NK-92 treated with Interleukin-12 subunit alpha and Interleukin-12 subunit beta, amount 100 ng/mL, for 24 hours (cell line): Measurements from ENCODE around the gene NEURL1.

Source experiments
- DNase-seq: peaks from one replicate; lab custom pipeline; 2025; lab: John Stamatoyannopoulos, UW

The NEURL1 gene

DNA sequence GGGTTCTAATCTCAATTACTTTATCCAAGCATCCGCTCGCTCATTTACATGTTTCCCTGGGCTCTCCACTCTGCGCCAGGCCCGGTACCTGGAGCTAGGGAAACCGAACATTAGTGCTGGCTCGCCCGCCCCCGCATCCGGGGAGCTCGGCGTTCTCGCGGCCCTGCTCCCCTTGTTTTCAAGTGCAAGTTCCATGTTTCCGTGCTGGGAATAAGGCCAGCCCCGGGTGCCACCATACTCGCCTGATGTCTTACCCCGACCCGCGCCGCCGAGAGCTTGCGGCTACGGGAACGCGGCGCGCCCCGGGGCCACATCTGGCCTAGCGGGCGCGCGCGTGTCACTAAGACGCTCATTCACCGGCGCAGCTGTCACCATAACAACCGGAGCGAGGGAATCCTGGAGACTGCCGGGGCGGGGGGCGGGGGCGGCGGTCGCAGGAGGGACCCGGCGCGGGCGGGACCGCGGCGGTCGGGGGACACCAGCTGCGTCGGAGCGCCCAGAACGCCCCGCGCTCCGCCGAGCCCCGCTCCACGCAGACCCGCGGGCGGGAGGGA, at the start of gene NEURL1:
Gene NEURL1 (plus strand): TSS at position 344 of the 554 bp plus-strand sequence. CDS start 683 bp downstream, outside the sequence.
- no peak for DNase-seq

DNA sequence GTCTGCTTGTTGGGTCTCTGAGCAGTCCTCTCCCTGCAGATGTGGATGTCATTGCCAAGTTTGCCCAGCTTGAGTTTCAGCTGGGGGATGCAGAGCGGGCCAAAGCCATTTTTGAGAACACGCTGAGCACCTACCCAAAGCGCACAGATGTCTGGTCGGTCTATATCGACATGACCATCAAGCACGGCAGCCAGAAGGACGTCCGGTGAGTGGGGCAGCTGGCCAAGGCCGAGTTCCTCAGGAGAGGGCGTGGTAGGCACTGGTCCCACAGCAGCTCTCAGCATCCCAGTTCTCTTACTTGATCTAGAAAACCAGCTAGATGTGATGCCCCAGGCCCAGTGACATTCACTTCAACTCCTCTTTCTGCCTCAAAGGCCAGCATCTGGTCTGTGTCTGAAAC, 49.0 kb upstream of the NEURL1 start:
- no peak for DNase-seq

- no peak for DNase-seq
Measured at GRCh38 chr10:103445366-103445765, 48.1 kb upstream of the NEURL1 start.

GRCh38 chr10:103445767-103446567, 47.5 kb upstream of the NEURL1 start:
- no peak for DNase-seq

- DNase-seq, result no peak
Measured at GRCh38 chr10:103447187-103447586, 46.3 kb upstream of the NEURL1 start.

GRCh38 chr10:103448746-103449145, 44.8 kb upstream of the NEURL1 start:
- no peak for DNase-seq

DNA sequence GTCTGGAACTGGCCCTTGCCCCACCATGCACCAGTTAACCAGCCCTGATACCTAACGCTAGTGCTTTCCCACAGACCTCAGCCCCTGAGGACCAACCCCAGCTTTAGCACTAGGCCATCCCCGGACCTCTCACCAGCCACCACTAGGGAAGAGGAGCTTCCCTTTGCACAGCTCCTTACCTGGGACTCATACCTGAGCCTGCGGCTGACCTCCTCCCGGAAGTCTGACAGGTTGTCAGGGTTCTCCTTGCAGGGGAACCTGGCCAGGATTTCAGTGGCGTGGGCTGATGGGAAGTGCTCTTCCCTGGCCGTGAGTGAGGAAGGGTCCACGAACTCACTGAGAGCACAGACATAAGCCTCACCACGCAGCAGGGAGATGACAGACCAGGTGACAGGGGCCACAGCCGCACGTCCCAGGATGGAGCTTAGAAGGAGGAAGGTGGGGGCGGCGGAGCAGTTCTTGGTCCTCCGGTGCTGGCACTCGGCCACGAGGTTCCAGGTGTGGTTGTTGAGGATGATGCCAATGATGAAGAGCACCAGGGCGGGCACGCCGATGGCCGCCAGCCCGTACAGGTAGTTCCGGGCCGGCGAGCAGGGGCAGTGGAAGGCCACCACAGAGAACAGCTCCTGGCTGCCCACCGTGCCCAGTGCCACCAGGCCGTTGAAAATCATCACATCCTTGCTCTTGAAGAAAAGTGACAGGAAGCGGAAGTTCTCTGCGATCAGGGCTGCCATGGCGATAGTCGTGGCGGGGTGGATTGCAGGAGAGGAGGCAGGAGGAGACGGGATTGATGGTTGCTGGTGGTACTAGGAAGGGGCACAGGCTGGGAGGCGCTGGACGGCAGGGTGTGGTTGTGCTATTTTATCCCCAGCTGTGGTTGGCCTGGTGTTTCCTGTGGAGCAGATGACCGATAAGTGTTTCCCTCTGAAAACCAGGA, 44.0 kb upstream of the NEURL1 start:
- DNase-seq, result no peak

DNA sequence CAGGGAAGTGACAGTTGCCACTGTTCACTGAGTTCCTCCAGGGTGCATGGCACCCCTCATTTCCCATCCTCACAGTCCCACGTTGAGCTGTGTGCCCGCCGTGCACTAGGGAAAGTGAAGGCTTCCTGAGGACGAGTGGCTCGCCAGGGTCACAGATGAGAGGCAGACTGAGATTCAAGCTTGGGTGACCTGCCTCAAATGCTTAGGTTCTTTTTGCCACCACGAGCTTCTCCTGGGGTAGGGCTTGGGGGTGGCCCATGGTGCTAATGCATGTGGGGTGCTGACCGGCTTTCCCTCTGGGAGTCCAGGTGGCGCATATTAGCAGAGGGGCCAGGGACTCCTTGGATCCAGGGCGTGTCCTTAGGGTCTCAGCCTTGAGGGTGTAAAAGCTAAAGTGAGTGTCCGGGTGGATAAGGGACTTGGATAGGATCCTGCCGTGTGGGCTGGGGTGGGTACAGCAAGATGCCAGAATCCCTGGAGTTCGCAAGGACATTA, 43.3 kb upstream of the NEURL1 start:
- DNase-seq, result no peak

GRCh38 chr10:103451091-103451813, 42.3 kb upstream of the NEURL1 start:
- no peak for DNase-seq

- no peak for DNase-seq
Measured at GRCh38 chr10:103451831-103452505, 41.5 kb upstream of the NEURL1 start, which contains the start of gene CALHM2. CALHM2 (minus strand) TSS chr10:103452370; CDS start chr10:103449941, 2,429 bp downstream.

GRCh38 chr10:103452506-103453230, 40.8 kb upstream of the NEURL1 start:
- no peak for DNase-seq

GRCh38 chr10:103454026-103454425, 39.5 kb upstream of the NEURL1 start:
- no peak for DNase-seq

GRCh38 chr10:103455235-103455634, 38.3 kb upstream of the NEURL1 start:
- no peak for DNase-seq

GRCh38 chr10:103456074-103456660, 37.3 kb upstream of the NEURL1 start:
- no peak for DNase-seq

- DNase-seq, result no peak
Measured at GRCh38 chr10:103457176-103457712, 36.3 kb upstream of the NEURL1 start.

- DNase-seq, result no peak
Measured at GRCh38 chr10:103457896-103458583, 35.5 kb upstream of the NEURL1 start.

DNA sequence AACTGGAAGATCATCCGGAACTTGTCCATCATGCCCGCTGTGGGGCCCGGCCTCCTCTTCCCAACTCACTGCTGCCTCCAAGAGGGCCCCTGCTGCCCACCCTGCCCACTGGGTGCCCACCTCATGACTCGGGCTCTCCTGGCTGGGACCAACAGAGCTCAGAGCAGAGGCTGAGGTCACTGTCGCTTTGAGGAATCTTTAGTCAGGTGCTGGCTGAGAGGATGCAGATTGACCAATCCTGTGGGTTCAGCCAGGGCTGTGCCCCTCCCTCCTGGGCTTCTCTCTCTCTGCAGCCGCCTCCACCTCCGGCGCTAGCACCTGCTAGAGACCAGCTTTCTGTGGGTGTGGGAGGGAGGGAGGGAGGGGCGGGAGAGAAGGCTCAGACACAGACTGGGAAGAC, 34.8 kb upstream of the NEURL1 start, which contains the start of gene CALHM1:
Gene CALHM1 (minus strand): TSS at position 181 of the 400 bp plus-strand sequence. CDS start 149 bp downstream, at position 32.
- DNase-seq, result no peak

DNA sequence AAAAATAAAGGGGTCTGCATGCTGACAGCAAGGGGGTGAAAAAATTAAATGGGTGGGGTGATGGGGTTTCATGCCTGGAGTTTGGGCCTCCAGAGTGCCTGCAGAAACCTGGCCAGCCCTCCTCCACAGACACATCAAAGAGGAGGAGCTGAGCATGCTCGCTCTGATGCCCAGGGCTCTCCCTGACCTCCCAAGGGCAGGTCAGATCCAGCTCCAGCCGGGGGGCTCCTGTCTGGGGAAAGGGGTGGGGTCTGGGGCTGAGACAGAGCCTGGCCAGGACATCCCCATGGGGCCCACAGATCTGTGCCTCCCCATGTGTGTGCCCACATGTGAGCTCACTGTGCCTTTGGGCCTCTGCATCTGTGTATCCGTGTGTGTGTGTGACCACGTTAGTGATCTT, 33.9 kb upstream of the NEURL1 start:
- DNase-seq, result no peak

GRCh38 chr10:103463499-103463898, 30.0 kb upstream of the NEURL1 start:
- no peak for DNase-seq
